ENCODE results near the gene TPCN2. TPM values are rescaled to one million over a fixed set of nuclear protein-coding genes. Genes with fewer than 3 reads are reported as not detected.
A peak's percentile ranks its signal among the peaks of the same experiment; 100 is the strongest.

Gene TPCN2
- polyA plus RNA-seq, 1 donor = 10.5 TPM

- no peak for DNase-seq
These were observed 104.1 kb downstream of the TPCN2 start for GRCh38 chr11:69152733-69153421.

- no peak for DNase-seq
These were observed 104.9 kb downstream of the TPCN2 start for GRCh38 chr11:69153661-69154060.

GRCh38 chr11:69154211-69154913 is 105.6 kb downstream of the TPCN2 start:
- DNase-seq = no peak

GRCh38 chr11:69154938-69155301 is 106.2 kb downstream of the TPCN2 start:
- no peak for DNase-seq

GRCh38 chr11:69155302-69156234 is 106.8 kb downstream of the TPCN2 start, which contains the start of gene SMIM38:
TSS of gene SMIM38 (plus strand) at chr11:69155935. CDS start at chr11:69157847, 1,912 bp downstream.
- DNase-seq = no peak

- DNase-seq = peak; percentile 44
These were observed 107.5 kb downstream of the TPCN2 start for GRCh38 chr11:69156235-69156639.

- no peak for DNase-seq
These were observed 108.0 kb downstream of the TPCN2 start for GRCh38 chr11:69156673-69157155.

- DNase-seq = peak; percentile 81
These were observed 108.6 kb downstream of the TPCN2 start for GRCh38 chr11:69157156-69157821.

- no peak for DNase-seq
These were observed 109.1 kb downstream of the TPCN2 start for GRCh38 chr11:69157822-69158231.

GRCh38 chr11:69158301-69159149 is 109.8 kb downstream of the TPCN2 start:
- DNase-seq = no peak

- DNase-seq = no peak
These were observed 110.6 kb downstream of the TPCN2 start for GRCh38 chr11:69159150-69159852.

GRCh38 chr11:69160296-69161116 is 111.8 kb downstream of the TPCN2 start:
- DNase-seq = no peak

GRCh38 chr11:69161117-69161407 is 112.3 kb downstream of the TPCN2 start:
- no peak for DNase-seq

- no peak for DNase-seq
These were observed 113.8 kb downstream of the TPCN2 start for GRCh38 chr11:69162505-69162904.

GRCh38 chr11:69163842-69164241 is 115.1 kb downstream of the TPCN2 start:
- no peak for DNase-seq

- DNase-seq = no peak
These were observed 116.1 kb downstream of the TPCN2 start for GRCh38 chr11:69164824-69165223.

GRCh38 chr11:69165775-69166174 is 117.0 kb downstream of the TPCN2 start:
- DNase-seq = no peak

GRCh38 chr11:69166218-69167115 is 117.7 kb downstream of the TPCN2 start:
- peak; percentile 54 for DNase-seq

Measured in hindlimb muscle (tissue), 1 donor.